Smooth muscle cell (in vitro differentiated cells): ENCODE data around the gene CERS6. TPM values are rescaled to one million over a fixed set of nuclear protein-coding genes. Genes with fewer than 3 reads are reported as not detected.

Experiments
- DNase-seq: peaks from one replicate; lab custom pipeline; 2025; ENCODE audit not compliant: unreplicated experiment; lab: John Stamatoyannopoulos, UW
- H2AFZ ChIP-seq: fragments of 200-600 bp; sonication (generic); 2 replicates; pipeline ENCODE4 v1.6.0; 2016; ENCODE audit warnings: antibody characterized with exemption, low read depth, mild to moderate bottlenecking
- H3F3A ChIP-seq: fragments of 200-600 bp; sonication (generic); 2 replicates; pipeline ENCODE4 v1.6.0; 2017; ENCODE audit warnings: antibody characterized with exemption, low read depth
- H3K27ac ChIP-seq: fragments of 200-600 bp; sonication (generic); 2 replicates; pipeline ENCODE4 v1.5.1; 2016; ENCODE audit warnings: low read depth, mild to moderate bottlenecking
- H3K27me3 ChIP-seq: fragments of 200-600 bp; sonication (generic); 2 replicates; pipeline ENCODE4 v1.6.1; 2016; ENCODE audit warnings: low read depth, mild to moderate bottlenecking
- H3K36me3 ChIP-seq: fragments of 200-600 bp; sonication (generic); 2 replicates; pipeline ENCODE4 v1.5.1; 2016; ENCODE audit warnings: low read depth
- H3K4me1 ChIP-seq: fragments of 200-600 bp; sonication (generic); 2 replicates; pipeline ENCODE4 v1.5.1; 2016; ENCODE audit warnings: low read depth
- H3K4me2 ChIP-seq: fragments of 200-600 bp; sonication (generic); 2 replicates; pipeline ENCODE4 v1.6.0; 2016; ENCODE audit warnings: mild to moderate bottlenecking
- H3K4me3 ChIP-seq: fragments of 200-600 bp; sonication (generic); 2 replicates; pipeline ENCODE4 v1.5.1; 2016; ENCODE audit warnings: mild to moderate bottlenecking
- H3K79me2 ChIP-seq: fragments of 200-600 bp; sonication (generic); 2 replicates; pipeline ENCODE4 v1.6.0; 2016; ENCODE audit warnings: low read depth, mild to moderate bottlenecking
- H3K9ac ChIP-seq: fragments of 200-600 bp; sonication (generic); 2 replicates; pipeline ENCODE4 v1.6.0; 2016; ENCODE audit warnings: low read depth
- H3K9me3 ChIP-seq: fragments of 200-600 bp; sonication (generic); replicated peaks from 2 replicates; pipeline ENCODE4 v1.5.1; 2016; ENCODE audit warnings: low read depth
- H4K20me1 ChIP-seq: fragments of 200-600 bp; sonication (generic); 2 replicates; pipeline ENCODE4 v1.6.0; 2016; ENCODE audit warnings: low read depth
- WGBS: methylation state at CpG from one replicate; pipeline ENCODE4 v1.1.7; 2016; ENCODE audit warnings: low lambda C conversion rate; 5-methylcytosine and 5-hydroxymethylcytosine counted together
- polyA plus RNA-seq: library from polyadenylated mRNA; unstranded; fragments of >200 nt; fragmentation: Nextera tagmentation; extraction: Ambion mirVana; gene quantifications from 2 replicates; pipeline ENCODE4 v1.2.1, GENCODE V29; 2016
- total RNA-seq: library from RNA; depleted of rRNA; stranded (reverse); fragments of >200 nt; gene quantifications from 2 replicates; pipeline ENCODE4 v1.2.3, GENCODE V29; 2014
- TF ChIP-seq, protein P1 (sequence below): fragments of 200-600 bp; sonication (generic); IDR thresholded peaks from 2 replicates; pipeline ENCODE4 v1.5.1; 2017; ENCODE audit warnings: borderline replicate concordance, mild to moderate bottlenecking, antibody characterized with exemption; ENCODE audit not compliant: insufficient read depth, poor library complexity, severe bottlenecking

The CERS6 gene
- total and polyA plus RNA-seq, 2 experiments from 2014 or later = 9.2 to 26.6 TPM

- peaks cover 5% of the 10 kb centered on the region for H4K20me1 ChIP-seq
- DNase-seq = no peak
- H3K27me3 ChIP-seq = no peaks in the 10 kb centered on the region
- peaks cover 18% of the 10 kb centered on the region for H3F3A ChIP-seq
- no peak overlapping the region for H2AFZ ChIP-seq
- H3K36me3 ChIP-seq = no peaks in the 10 kb centered on the region
- peak overlapping the region; percentile 78 for H3K4me2 ChIP-seq
- no peak overlapping the region for H3K4me3 ChIP-seq
- 73% methylated on average over 7 of the region's 7 CpGs for WGBS
- TF ChIP-seq, protein P1, sequence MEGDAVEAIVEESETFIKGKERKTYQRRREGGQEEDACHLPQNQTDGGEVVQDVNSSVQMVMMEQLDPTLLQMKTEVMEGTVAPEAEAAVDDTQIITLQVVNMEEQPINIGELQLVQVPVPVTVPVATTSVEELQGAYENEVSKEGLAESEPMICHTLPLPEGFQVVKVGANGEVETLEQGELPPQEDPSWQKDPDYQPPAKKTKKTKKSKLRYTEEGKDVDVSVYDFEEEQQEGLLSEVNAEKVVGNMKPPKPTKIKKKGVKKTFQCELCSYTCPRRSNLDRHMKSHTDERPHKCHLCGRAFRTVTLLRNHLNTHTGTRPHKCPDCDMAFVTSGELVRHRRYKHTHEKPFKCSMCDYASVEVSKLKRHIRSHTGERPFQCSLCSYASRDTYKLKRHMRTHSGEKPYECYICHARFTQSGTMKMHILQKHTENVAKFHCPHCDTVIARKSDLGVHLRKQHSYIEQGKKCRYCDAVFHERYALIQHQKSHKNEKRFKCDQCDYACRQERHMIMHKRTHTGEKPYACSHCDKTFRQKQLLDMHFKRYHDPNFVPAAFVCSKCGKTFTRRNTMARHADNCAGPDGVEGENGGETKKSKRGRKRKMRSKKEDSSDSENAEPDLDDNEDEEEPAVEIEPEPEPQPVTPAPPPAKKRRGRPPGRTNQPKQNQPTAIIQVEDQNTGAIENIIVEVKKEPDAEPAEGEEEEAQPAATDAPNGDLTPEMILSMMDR = no peak
- peaks cover 44% of the 10 kb centered on the region for H3K4me1 ChIP-seq
- no peaks in the 10 kb centered on the region for H3K9me3 ChIP-seq
- peaks cover 41% of the 10 kb centered on the region for H3K79me2 ChIP-seq
- peak overlapping the region; percentile 89 for H3K27ac ChIP-seq
- no peak overlapping the region for H3K9ac ChIP-seq
These were observed 61.7 kb downstream of the CERS6 start for GRCh38 chr2:168517816-168518215.

DNA sequence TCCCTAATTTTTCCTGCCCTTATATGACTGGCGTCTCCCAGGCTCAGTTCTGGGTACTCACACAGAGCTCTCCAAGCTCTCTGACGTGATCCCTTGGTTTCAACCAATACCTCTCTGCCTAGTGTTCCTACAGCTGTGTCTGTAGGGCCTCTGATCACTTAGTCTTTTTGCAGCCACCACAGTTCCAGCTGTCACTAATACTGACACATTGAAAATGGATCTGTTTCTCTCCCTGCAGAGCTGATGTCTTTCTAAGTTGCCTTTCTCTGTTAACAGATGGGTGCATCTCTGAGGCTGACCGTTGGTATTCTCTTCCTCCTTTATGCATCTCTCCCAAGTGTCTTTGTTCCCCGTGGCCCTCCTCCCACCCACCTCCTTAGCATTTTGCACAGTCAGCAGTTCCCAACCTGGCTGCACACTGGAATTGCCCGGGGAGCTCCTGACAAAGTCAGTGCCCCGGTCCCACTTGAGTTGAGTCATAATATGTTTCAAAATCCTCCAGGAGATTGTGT lies 62.5 kb downstream of the CERS6 start:
- WGBS = 17% methylated on average over 6 of the region's 6 CpGs
- TF ChIP-seq, protein P1 = no peak
- Histone ChIP-seq H3K36me3 (no peaks in the 10 kb centered on the region), H3K4me3 (peak overlapping the region; percentile 15), H3K79me2 (peaks cover 41% of the 10 kb centered on the region), H3K9me3 (no peaks in the 10 kb centered on the region), H3K9ac (no peak overlapping the region), H3K4me2 (peak overlapping the region; percentile 78), H2AFZ (peak overlapping the region; percentile 30), H4K20me1 (peaks cover 5% of the 10 kb centered on the region), H3F3A (peaks cover 18% of the 10 kb centered on the region), H3K27ac (peak overlapping the region; percentile 89), H3K4me1 (peaks cover 49% of the 10 kb centered on the region), H3K27me3 (no peaks in the 10 kb centered on the region)
- no peak for DNase-seq

DNA sequence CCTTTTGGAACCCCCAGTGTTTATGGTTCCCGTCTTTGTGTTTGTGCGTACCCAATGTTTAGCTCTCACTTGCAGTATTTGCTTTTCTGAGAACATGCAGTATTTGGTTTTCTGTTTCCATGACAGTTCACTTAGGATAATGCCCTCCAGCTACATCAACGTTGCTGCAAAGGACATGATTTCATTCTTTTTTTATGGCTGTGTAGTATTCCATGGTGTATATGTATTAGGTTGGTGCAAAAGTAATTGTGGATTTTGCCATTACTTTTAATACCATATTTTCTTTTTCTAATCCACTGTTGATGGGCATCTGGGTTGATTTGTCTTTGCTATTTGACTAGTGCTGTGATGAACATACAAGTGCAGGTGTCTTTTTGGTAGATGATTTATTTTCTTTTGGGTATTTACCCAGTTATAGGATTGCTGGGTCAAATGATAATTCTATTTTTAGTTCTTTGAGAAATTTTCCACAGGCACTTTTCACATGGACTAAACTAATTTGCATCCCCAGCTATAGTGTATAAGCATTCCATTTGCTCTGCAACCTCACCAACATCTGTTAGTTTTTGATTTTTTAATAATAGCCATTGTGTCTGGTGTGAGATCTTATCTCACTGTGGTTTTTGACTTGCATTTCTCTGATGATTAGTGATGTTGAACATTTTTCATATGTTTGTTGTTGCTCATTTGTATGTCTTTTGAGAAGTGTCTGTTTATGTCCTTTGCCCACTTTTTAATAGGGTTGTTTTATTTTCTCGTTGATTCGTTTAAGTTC lies 63.6 kb downstream of the CERS6 start:
- Histone ChIP-seq H3K4me2 (peak overlapping the region; percentile 78), H3K9ac (no peak overlapping the region), H3K27me3 (no peaks in the 10 kb centered on the region), H3K36me3 (no peaks in the 10 kb centered on the region), H3K4me3 (no peak overlapping the region), H3F3A (peaks cover 23% of the 10 kb centered on the region), H3K4me1 (peaks cover 48% of the 10 kb centered on the region), H2AFZ (no peak overlapping the region), H3K27ac (peak overlapping the region; percentile 89), H3K9me3 (no peaks in the 10 kb centered on the region), H4K20me1 (peaks cover 5% of the 10 kb centered on the region), H3K79me2 (peaks cover 39% of the 10 kb centered on the region)
- 92% methylated on average over 5 of the region's 5 CpGs for WGBS
- no peak for DNase-seq
- TF ChIP-seq, protein P1 = no peak
